Head of caudate nucleus (tissue), 42 donors: ENCODE data around the gene ARSI.

Experiments
- DNase-seq, 42 donors: peaks; one replicate each; pipeline versions ENCODE4 v3.0.0 to v3.0.0-alpha.2; 2020 to 2021; ENCODE audit warnings: mixed read lengths in 7 of 42
- intact Hi-C: fragments of 100-400 bp; cut with DNase I; formaldehyde crosslinking; loops from one replicate; pipeline ENCODE4 v1.15.0; 2022

Gene ARSI

GRCh38 chr5:150313501-150313900 lies 10.8 kb upstream of the ARSI start:
- intact Hi-C loops = no loop called here
- DNase-seq = no peak

DNA sequence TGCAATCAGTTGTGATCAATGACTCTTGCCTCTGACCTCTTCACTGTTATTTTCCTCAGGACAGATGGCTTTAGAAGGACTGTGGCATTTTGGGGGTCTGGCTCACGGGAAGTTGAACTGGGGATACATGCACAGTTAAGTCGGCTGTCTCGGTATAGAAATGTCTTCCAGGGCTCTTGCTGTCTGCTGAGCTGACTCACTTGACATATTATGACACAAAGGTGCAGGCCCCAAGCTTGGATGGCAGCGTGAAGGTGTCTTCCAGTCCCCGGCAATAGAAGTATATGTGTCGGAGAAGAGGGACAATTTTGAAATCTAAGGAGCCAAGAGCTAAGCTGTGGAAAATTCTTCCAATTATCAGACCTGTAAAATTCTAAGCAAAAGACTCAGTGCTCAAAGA lies 9.8 kb upstream of the ARSI start:
- peak in 2 of 42 donors; percentile 23 to 27 for DNase-seq
- intact Hi-C loops = no loop called here

DNA sequence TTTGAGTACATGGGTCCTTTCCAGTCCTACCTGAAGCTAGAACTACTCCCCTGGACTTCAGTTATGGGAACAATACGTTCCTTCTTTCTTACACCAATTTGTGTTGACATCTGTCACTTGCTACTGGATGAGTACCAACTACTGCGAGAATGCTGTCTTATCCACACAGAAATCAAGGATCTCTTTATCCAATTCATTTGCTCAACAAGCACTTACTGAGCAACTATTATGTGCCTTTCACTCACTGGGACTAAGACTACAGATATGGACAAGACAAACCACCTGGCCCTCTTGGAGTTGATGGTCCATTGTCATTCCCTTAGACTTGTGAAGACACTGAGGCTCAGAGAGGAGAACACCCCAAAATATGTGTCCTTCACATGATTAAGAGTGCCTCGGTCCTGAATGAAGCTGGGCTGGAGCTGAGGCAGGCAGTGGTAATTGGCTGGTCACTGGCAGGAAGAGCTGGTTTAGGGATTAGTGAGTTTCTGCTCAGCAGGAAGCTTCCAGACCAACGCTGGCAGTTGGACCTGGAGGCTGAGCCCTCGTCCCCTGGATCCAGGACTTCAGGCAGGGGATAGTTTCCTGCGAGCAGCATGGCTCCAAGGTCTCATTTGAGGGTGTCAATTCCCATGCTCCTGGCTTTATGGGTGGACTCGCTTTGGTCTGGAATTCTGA lies 8.4 kb upstream of the ARSI start:
- DNase-seq = peak in 1 of 42 donors; percentile 5
- intact Hi-C loops = no loop called here

DNA sequence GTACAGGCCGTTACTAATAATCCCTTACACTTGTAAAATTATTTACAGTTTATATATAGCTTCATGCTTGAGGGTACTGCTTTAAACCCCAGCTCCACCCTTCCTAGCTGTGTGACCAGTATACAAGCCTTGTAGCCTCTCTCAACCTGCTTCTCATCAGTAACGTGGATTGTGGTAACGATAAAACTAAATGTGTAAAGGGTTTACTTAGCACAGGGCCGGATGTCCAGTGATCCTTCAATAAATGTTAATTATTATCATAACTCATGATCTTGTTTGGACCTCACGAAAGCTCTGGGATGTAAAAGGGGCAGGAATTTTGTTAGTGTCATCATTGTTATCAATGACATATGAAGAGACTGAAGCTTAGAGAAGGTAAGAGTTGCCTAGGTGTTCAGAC lies 7.5 kb upstream of the ARSI start:
- intact Hi-C loops = no loop called here
- no peak for DNase-seq

GRCh38 chr5:150309886-150310239 lies 7.2 kb upstream of the ARSI start:
- intact Hi-C loops = no loop called here
- no peak for DNase-seq

GRCh38 chr5:150309101-150309885 lies 6.6 kb upstream of the ARSI start:
- DNase-seq = peak in 14 of 42 donors; percentile 44 to 79 (median 58)
- intact Hi-C loops = no loop called here

GRCh38 chr5:150307617-150308426 lies 5.1 kb upstream of the ARSI start:
- DNase-seq = peak in 13 of 42 donors; percentile 21 to 72 (median 61)

DNA sequence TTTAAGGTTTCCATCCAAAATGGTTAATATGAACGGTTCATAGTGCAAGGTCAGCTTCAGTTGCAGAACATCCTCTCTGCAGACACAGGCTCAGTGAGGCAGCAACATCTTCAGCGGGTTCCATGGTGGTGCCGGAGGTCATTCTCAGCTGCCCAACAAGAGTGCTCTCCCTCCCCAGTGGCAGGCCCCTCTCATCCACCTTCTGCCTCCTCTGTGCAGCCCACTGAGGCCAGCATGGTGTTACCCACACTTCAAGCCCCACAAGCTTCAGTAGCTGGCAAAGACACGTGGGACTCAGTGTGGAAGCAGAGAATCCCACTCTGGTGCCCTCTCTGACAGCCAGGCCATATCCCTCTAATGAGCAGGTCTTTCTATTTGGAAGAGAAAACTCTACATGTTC lies 4.1 kb upstream of the ARSI start:
- intact Hi-C loops = no loop called here
- DNase-seq = peak in 1 of 42 donors; percentile 5

More at GRCh38 chr5:150307617-150308426, 5.1 kb upstream of the ARSI start:
- intact Hi-C loops = no loop called here

- intact Hi-C loops = no loop called here
These were observed 2.9 kb upstream of the ARSI start for GRCh38 chr5:150305557-150305956.

DNA sequence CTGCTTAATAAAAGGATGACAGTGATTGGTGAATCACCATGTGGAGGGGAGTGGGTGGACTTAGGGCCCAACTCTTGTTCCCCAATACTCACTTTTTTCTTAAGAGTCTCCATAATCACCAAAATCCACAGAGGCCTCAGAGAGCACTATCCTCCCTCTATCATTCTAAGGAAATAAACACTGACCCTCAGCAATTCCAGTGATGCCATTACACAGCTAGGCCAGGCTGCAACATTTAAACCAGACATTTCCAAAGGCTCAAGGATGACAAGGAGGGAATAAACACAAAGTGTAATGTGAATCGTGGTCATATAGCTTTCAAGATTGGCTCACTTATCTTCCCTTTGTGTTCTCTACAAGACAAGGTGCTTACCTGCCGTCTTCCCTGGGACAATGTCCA lies 2.4 kb upstream of the ARSI start:
- DNase-seq = no peak
- intact Hi-C loops = no loop called here

More at GRCh38 chr5:150305557-150305956, 2.9 kb upstream of the ARSI start:
- no peak for DNase-seq

- intact Hi-C loops = no loop called here
These were observed 1.9 kb upstream of the ARSI start for GRCh38 chr5:150304481-150305081.

GRCh38 chr5:150303660-150304386 lies 1.1 kb upstream of the ARSI start:
- intact Hi-C loops = no loop called here
- no peak for DNase-seq

More at GRCh38 chr5:150304481-150305081, 1.9 kb upstream of the ARSI start:
- no peak for DNase-seq

DNA sequence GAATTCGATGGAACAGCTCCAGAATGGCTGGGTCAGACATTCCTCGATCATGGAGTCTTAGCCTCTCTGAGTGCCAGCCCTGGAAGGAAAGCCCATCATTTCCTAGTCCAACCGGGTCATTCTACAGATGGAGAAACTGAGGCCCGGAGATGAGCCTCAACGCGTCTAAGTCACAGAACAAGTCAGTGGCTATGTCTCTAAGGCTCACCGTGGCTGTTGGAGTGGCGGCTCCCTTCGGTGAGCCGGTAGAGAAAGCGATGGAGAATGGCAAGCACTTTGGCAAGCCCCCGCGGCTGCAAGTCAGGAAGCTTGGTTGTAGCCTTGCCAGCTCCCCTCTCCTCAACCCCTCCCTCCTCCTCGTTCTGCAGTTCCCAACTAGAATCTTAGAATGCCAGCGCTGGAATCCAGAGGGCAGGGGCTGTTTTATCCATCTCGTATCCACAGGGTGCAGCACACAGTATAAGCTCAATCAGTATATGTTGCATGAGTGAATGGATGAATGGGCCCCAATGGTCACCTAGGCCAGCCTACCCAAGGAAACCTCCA lies 438 bp upstream of the ARSI start:
- intact Hi-C loops = no loop called here
- no peak for DNase-seq

GRCh38 chr5:150301901-150302300 lies 804 bp downstream of the ARSI start:
- no peak for DNase-seq
- intact Hi-C loops = no loop called here

DNA sequence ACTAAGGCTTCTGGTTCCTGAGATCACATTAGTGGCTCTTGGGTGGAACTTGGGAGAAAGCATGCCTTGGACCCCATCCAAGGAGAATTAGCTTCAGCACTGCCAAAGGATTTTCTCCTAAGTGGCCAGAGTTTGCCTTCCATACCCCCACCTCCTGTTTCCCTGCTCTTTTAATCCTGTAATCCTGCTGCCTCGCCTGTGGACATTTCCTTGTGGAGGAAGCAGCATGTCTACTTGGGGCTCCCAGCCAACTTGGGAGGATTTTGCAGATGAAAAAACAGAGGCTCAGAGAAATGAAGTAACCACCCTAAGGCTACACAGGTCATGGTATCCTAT lies 1.6 kb downstream of the ARSI start:
- intact Hi-C loops = no loop called here
- DNase-seq = peak in 1 of 42 donors; percentile 4

GRCh38 chr5:150300496-150301169 lies 2.1 kb downstream of the ARSI start:
- intact Hi-C loops = no loop called here
- DNase-seq = no peak

DNA sequence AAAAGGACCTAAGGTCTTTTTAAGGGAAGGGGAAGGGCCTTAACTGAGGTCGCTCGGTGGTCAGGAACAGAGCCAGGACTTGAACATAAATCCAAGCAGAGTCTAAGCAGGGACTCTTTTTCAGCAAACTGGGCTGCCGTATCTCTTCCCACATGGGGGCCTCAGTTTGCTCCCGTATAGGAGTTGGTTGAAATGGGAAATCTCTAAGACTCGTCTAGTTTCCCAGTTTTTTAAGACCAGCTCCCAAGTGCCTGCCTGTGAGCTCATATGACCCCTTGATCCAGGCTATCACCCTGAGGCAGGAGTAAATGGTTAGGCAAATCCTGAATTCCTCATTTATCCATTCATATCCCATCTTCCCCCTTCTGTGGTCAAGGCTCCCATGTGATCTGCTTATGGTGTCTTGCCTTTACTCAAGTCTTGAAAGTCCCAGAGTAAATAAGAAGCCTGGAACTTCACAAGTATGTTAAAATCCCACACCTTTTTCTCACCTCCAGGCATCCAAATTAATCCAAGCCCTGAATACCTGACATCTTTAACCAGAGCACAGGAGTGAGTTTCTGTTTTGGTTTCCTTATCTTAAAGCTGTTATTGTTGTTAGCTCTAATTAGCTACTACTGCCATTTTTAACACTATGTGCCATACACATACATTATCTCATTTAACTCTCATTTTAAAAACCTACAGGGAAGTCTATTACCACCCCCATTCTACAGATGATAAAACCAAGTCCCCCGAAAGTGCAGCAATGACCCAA lies 3.0 kb downstream of the ARSI start:
- intact Hi-C loops = no loop called here
- no peak for DNase-seq
